Measurements from ENCODE around the gene FAM124A. TPM values are rescaled to one million over a fixed set of nuclear protein-coding genes. Genes with fewer than 3 reads are reported as not detected.

Gene FAM124A
- total and polyA plus RNA-seq, 2 of the 8 experiments (the other 6 are each of a cell fraction or from before 2014, with no cell fraction given), result 40.7 to 49.9 TPM

- TF ChIP-seq RAD21 (IDR thresholded peaks at IDR 0.05 in 1 of 2, conservative IDR thresholded peaks at IDR 0.05 in 1 of 2; ENCODE audit: low read depth in 2 of 2, low read length in 2 of 2), result no peak
- TF ChIP-seq KDM4A (IDR thresholded peaks at IDR 0.05; ENCODE audit: low read depth, low read length, severe bottlenecking), result no peak
- TF ChIP-seq CHD7 (IDR thresholded peaks at IDR 0.05; ENCODE audit: insufficient replicate concordance, low read length), result no peak
These were observed 86.6 kb downstream of the FAM124A start (continued) for GRCh38 chr13:51308781-51309180.

Data from H1 (cell line).